GM12864 (cell line): ENCODE measurements around the gene UACA.
"Not testable (repeated sequence)": the region's sequence is repeated elsewhere in the genome, so short reads cannot be mapped to it uniquely, and the experiment has no call there.

Experiments
- DNase-seq: peaks from one replicate; pipeline ENCODE4 v3.0.0-alpha.2; 2011; ENCODE audit warnings: low read depth
- H3K4me3 ChIP-seq: 2 replicates; pipeline ENCODE4 v1.5.1; 2011; ENCODE audit warnings: mild to moderate bottlenecking, low read depth, low read length, control low read depth
- TF ChIP-seq, protein P1 (sequence below): IDR thresholded peaks from 2 replicates; pipeline ENCODE4 v1.5.1; 2011; ENCODE audit warnings: low read depth, mild to moderate bottlenecking, moderate library complexity, low read length, control low read depth, inconsistent platforms; ENCODE audit errors: missing control alignments

UACA gene

DNA sequence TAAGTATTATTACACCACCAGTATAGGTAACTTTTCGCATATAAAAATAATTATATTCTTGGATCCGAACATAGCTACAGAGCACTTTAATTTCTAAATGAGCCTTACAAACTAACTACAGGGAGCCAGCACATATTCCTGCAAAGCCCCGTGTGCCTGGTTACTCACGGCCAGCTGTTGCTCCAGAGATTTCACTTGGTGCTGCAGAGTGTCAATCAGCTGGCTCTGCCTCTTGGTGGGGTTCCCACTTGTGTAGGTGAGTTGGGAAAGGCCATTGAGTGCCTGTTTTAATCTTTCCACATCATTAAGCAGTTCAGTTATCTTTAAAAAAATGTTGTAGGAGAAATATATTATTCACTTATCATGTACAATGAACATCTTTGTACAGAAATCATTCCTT is 98.9 kb downstream of the UACA start:
- TF ChIP-seq, protein P1, sequence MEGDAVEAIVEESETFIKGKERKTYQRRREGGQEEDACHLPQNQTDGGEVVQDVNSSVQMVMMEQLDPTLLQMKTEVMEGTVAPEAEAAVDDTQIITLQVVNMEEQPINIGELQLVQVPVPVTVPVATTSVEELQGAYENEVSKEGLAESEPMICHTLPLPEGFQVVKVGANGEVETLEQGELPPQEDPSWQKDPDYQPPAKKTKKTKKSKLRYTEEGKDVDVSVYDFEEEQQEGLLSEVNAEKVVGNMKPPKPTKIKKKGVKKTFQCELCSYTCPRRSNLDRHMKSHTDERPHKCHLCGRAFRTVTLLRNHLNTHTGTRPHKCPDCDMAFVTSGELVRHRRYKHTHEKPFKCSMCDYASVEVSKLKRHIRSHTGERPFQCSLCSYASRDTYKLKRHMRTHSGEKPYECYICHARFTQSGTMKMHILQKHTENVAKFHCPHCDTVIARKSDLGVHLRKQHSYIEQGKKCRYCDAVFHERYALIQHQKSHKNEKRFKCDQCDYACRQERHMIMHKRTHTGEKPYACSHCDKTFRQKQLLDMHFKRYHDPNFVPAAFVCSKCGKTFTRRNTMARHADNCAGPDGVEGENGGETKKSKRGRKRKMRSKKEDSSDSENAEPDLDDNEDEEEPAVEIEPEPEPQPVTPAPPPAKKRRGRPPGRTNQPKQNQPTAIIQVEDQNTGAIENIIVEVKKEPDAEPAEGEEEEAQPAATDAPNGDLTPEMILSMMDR, result no peak
- no peak overlapping the region for H3K4me3 ChIP-seq
- no peak for DNase-seq

DNA sequence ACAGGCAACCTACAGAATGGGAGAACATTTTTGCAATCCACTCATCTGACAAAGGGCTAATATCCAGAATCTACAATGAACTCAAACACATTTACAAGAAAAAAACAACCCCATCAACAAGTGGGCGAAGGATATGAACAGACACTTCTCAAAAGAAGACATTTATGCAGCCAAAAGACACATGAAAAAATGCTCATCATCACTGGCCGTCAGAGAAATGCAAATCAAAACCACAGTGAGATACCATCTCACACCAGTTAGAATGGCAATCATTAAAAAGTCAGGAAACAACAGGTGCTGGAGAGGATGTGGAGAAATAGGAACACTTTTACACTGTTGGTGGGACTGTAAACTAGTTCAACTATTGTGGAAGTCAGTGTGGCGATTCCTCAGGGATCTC is 100.3 kb downstream of the UACA start:
- DNase-seq, H3K4me3 ChIP-seq: not testable (repeated sequence)

DNA sequence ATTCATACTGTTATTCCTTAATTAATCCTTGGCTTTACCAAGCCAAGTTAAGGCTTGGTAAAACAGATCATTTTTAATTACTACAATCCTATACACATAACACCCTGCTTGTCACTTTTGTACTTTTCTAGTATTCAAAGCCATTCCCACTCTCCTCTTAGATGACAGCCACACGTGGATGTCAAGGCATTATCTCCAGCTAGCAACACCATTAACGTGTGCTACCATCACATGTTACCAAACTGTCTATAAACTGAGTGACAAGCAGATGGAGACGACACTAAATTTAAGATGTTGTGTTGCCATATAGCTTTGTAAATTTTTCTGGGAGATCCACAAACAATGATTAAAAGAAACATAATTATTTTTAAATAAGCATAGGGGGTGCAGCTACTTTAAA is 103.7 kb downstream of the UACA start:
- TF ChIP-seq, protein P1, result no peak
- H3K4me3 ChIP-seq, result no peak overlapping the region
- no peak for DNase-seq

DNA sequence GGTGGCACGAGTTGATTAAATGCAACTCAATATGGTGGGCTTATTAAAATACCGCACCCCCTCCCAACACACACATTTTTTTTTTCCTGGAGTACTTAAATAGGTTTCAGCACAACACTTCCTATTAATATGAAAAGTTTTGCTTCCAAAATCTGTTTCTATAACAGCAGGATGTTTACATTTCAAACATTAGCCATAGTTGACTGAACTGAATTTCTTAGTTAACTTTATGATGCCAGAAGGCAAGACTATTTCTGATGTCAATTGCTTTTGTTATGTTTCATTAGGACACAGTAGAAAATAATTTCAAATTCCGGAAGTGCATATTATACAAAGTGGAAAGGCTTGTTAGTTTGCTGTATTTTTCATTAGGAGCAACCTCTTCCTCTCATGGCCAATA is 104.7 kb downstream of the UACA start:
- no peak for DNase-seq
- no peak overlapping the region for H3K4me3 ChIP-seq
- TF ChIP-seq, protein P1, result no peak

DNA sequence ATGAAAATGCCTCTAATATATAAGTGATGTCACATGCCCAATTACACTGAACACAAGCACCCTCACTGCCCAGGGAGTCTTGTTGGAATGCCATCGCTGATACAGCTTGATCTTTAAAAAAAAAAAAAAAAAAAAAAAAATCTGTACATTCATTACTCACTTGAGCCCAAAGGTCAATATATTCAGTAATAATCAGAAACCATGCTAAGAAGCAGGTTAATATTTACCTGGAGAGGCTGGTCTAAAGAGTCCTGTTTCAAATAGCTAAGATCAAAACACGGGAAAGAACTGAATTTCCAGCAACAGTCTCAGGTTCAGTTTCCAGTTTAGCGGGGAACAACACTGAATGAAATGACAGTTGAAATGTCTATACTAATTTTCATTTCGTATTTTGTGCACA is 109.9 kb downstream of the UACA start:
- no peak overlapping the region for H3K4me3 ChIP-seq
- no peak for DNase-seq
- TF ChIP-seq, protein P1, result no peak

DNA sequence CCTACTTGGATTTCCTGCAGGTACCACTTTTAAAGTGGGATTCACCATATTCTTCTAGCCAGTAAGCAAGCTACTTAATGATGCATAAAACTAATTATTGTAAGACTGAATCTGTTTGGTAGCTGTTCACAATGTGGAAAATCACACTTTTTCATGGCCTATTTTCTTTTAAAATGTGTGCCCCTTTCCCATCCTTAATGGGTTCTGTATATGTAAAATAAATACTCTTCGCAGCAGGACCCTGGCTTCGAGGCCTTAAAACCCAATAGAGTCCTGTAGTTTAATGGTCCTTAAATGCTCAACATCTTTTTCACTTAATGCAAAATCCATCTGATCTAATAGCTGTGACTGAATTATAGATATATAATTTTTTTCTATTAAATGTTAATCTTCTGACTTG is 111.0 kb downstream of the UACA start:
- TF ChIP-seq, protein P1, result no peak
- no peak for DNase-seq
- H3K4me3 ChIP-seq, result no peak overlapping the region

DNA sequence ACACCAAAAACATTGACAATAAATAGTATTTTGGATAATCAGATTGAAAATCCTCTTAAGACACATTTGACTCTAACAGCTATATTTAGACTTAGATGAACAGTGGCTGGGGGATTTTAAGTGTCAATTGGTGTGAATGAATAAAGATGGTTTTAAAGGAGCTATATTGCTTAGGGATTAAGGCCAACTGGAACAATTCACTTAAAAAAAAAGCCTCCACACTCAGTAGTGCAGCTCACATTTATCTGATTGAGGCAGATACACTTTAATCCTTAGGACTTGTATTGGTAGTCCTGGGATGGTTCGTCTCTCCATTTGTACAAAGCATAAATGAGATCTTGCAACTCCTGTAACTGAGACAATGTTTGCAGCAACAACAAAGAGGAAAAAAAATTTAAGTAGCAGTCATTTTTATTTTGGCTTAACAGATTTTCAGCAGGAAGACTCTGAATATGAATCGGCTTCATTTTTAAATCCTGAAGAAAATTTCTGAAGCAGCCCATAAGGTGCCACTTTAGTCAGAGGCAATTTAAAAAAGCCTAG is 112.0 kb downstream of the UACA start:
- no peak overlapping the region for H3K4me3 ChIP-seq
- TF ChIP-seq, protein P1, result no peak
- no peak for DNase-seq
